Epidermal melanocyte (primary cell): ENCODE data around the gene TRH.
A peak's percentile ranks its signal among the peaks of the same experiment; 100 is the strongest.
"Not testable (repeated sequence)": the region's sequence is repeated elsewhere in the genome, so short reads cannot be mapped to it uniquely, and the experiment has no call there.

Experiments used
- DNase-seq: peaks from one replicate; pipeline ENCODE4 v3.0.0; 2011; ENCODE audit warnings: low spot score; ENCODE audit not compliant: insufficient read length

TRH gene

GRCh38 chr3:129962600-129962999, 11.9 kb upstream of the TRH start:
- DNase-seq = no peak

- no peak for DNase-seq
Observed at GRCh38 chr3:129965937-129966336, 8.6 kb upstream of the TRH start.

GRCh38 chr3:129966876-129967275, 7.6 kb upstream of the TRH start:
- DNase-seq = peak; percentile 61

GRCh38 chr3:129967761-129968160, 6.8 kb upstream of the TRH start:
- DNase-seq = no peak

- no peak for DNase-seq
Observed at GRCh38 chr3:129971351-129972052, 3.0 kb upstream of the TRH start.

GRCh38 chr3:129972301-129972700, 2.2 kb upstream of the TRH start:
- no peak for DNase-seq

GRCh38 chr3:129973853-129974563, 512 bp upstream of the TRH start:
- DNase-seq = no peak

GRCh38 chr3:129974833-129975704, 549 bp downstream of the TRH start:
- DNase-seq = no peak

GRCh38 chr3:129975705-129976048, 1.2 kb downstream of the TRH start:
- DNase-seq = no peak

- no peak for DNase-seq
Observed at GRCh38 chr3:129976286-129976685, 1.8 kb downstream of the TRH start.

GRCh38 chr3:129978123-129978522, 3.6 kb downstream of the TRH start:
- DNase-seq = no peak

- DNase-seq = no peak
Observed at GRCh38 chr3:129979905-129980304, 5.4 kb downstream of the TRH start.

GRCh38 chr3:129983561-129983960, 9.0 kb downstream of the TRH start:
- no peak for DNase-seq

- no peak for DNase-seq
Observed at GRCh38 chr3:129984125-129984524, 9.6 kb downstream of the TRH start.

GRCh38 chr3:129985113-129985512, 10.6 kb downstream of the TRH start:
- DNase-seq = no peak

GRCh38 chr3:129988429-129988828, 13.9 kb downstream of the TRH start:
- no peak for DNase-seq

- no peak for DNase-seq
Observed at GRCh38 chr3:129989414-129989813, 14.9 kb downstream of the TRH start.

GRCh38 chr3:129992781-129993180, 18.3 kb downstream of the TRH start:
- DNase-seq = no peak

- no peak for DNase-seq
Observed at GRCh38 chr3:129994883-129995559, 20.5 kb downstream of the TRH start.

- no peak for DNase-seq
Observed at GRCh38 chr3:129996073-129996472, 21.6 kb downstream of the TRH start.

GRCh38 chr3:129999176-129999575, 24.7 kb downstream of the TRH start:
- not testable (repeated sequence) for DNase-seq
